ENCODE data around the gene VEPH1.

VEPH1 gene

DNA sequence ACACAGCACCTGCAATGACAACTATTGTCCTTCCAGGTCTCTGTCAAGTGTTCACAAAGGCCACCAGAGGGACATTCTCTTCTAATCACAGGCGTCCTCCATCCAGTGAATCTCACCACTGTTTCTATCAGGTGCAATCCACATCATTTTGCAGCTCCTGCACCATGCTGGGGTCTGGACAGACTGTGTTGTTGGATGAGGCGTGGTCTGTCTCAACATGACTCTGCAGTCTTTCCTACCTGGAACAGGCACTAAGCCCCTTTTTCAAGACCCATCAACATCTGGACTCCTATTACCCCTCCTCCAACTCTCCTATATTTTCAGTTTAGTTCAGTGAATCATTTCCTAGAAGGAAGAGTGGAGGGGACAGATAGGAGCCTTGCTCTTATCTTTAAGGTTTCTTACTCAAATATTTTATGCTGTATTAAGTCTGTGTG, 31.5 kb upstream of the VEPH1 start:
- no peaks in the 10 kb centered on the region for H3K79me2 ChIP-seq (ENCODE audit: insufficient read depth, low read length)
- H3K4me2 ChIP-seq (ENCODE audit: low read depth, low read length, poor library complexity, severe bottlenecking), result no peak overlapping the region
- H3K27me3 ChIP-seq (ENCODE audit: low read length), result no peaks in the 10 kb centered on the region
- no peak overlapping the region for H2AFZ ChIP-seq (ENCODE audit: low read depth, low read length, severe bottlenecking)
- H3K9me3 ChIP-seq (ENCODE audit: insufficient read depth, low read length), result no peaks in the 10 kb centered on the region
- H3K36me3 ChIP-seq (ENCODE audit: low read length), result no peaks in the 10 kb centered on the region
- no peak overlapping the region for H3K9ac ChIP-seq (ENCODE audit: low read length)
- no peaks in the 10 kb centered on the region for H4K20me1 ChIP-seq (ENCODE audit: low read depth, low read length)
- no peak overlapping the region for H3K27ac ChIP-seq (ENCODE audit: low read depth, low read length)
- no peak overlapping the region for H3K4me3 ChIP-seq (ENCODE audit: insufficient read depth, low read length, poor library complexity, severe bottlenecking)
- H3K9me2 ChIP-seq (replicated peaks; ENCODE audit: insufficient read depth, low read length), result no peaks in the 10 kb centered on the region
- no peak for TF ChIP-seq EZH2phosphoT487 (conservative IDR thresholded peaks at IDR 0.05; ENCODE audit: low read length)
- TF ChIP-seq, protein P1, sequence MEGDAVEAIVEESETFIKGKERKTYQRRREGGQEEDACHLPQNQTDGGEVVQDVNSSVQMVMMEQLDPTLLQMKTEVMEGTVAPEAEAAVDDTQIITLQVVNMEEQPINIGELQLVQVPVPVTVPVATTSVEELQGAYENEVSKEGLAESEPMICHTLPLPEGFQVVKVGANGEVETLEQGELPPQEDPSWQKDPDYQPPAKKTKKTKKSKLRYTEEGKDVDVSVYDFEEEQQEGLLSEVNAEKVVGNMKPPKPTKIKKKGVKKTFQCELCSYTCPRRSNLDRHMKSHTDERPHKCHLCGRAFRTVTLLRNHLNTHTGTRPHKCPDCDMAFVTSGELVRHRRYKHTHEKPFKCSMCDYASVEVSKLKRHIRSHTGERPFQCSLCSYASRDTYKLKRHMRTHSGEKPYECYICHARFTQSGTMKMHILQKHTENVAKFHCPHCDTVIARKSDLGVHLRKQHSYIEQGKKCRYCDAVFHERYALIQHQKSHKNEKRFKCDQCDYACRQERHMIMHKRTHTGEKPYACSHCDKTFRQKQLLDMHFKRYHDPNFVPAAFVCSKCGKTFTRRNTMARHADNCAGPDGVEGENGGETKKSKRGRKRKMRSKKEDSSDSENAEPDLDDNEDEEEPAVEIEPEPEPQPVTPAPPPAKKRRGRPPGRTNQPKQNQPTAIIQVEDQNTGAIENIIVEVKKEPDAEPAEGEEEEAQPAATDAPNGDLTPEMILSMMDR (IDR thresholded peaks at IDR 0.05; ENCODE audit: insufficient read depth, low read length, poor library complexity, severe bottlenecking), result no peak
- no peaks in the 10 kb centered on the region for H3F3A ChIP-seq (ENCODE audit: insufficient read depth)

GRCh38 chr3:157533298-157534070, 30.3 kb upstream of the VEPH1 start:
- no peak overlapping the region for H3K4me3 ChIP-seq (ENCODE audit: insufficient read depth, low read length, poor library complexity, severe bottlenecking)
- no peaks in the 10 kb centered on the region for H3K36me3 ChIP-seq (ENCODE audit: low read length)
- H2AFZ ChIP-seq (ENCODE audit: low read depth, low read length, severe bottlenecking), result no peak overlapping the region
- H3F3A ChIP-seq (ENCODE audit: insufficient read depth), result no peaks in the 10 kb centered on the region
- no peak overlapping the region for H3K27ac ChIP-seq (ENCODE audit: low read depth, low read length)
- H3K27me3 ChIP-seq (ENCODE audit: low read length), result no peaks in the 10 kb centered on the region
- H3K9me3 ChIP-seq (ENCODE audit: insufficient read depth, low read length), result no peaks in the 10 kb centered on the region
- no peaks in the 10 kb centered on the region for H4K20me1 ChIP-seq (ENCODE audit: low read depth, low read length)
- H3K9ac ChIP-seq (ENCODE audit: low read length), result no peak overlapping the region
- TF ChIP-seq, protein P1 (IDR thresholded peaks at IDR 0.05; ENCODE audit: insufficient read depth, low read length, poor library complexity, severe bottlenecking), result no peak
- TF ChIP-seq EZH2phosphoT487 (conservative IDR thresholded peaks at IDR 0.05; ENCODE audit: low read length), result no peak
- H3K79me2 ChIP-seq (ENCODE audit: insufficient read depth, low read length), result no peaks in the 10 kb centered on the region
- H3K9me2 ChIP-seq (replicated peaks; ENCODE audit: insufficient read depth, low read length), result no peaks in the 10 kb centered on the region
- H3K4me2 ChIP-seq (ENCODE audit: low read depth, low read length, poor library complexity, severe bottlenecking), result no peak overlapping the region

DNA sequence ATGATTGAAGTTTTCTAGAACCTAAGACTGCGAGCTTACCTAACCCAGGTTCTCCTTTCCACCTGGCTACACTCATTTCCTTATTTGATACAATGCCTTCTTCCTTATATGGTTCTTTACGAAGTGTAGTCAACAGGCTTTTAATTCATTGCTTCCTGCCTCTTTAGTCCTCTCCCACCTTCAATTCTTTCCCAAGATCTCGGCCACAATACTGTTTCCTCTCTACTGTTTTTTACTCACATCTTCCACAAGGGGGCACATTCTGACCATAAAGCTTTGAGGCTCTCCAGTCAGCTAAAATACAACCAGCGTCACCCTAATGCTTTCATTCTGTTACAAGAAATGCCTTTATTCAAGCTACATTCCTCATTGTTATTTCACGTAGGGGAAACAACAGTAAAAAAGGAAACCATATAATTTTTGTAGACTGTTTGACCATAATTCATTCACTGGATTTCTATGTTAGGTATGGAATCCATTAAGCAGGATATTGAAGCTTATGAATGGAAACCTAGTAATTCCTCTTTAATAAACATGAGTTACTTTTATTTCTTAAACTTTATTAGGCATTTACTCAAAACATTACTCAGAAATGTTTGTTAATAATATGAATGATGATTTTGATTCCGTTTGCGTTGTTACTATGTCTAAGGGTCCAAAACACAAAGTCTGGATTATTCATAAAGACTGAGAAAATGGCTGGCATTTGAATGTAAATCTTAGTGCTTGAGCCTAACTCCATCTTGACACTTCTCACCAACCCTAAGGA, 29.5 kb upstream of the VEPH1 start:
- Histone ChIP-seq H3K27me3 (ENCODE audit: low read length) (no peaks in the 10 kb centered on the region), H4K20me1 (ENCODE audit: low read depth, low read length) (no peaks in the 10 kb centered on the region), H3K4me2 (ENCODE audit: low read depth, low read length, poor library complexity, severe bottlenecking) (no peak overlapping the region), H3K9me2 (replicated peaks; ENCODE audit: insufficient read depth, low read length) (no peaks in the 10 kb centered on the region), H3K4me3 (ENCODE audit: insufficient read depth, low read length, poor library complexity, severe bottlenecking) (no peak overlapping the region), H2AFZ (ENCODE audit: low read depth, low read length, severe bottlenecking) (no peak overlapping the region), H3F3A (ENCODE audit: insufficient read depth) (no peaks in the 10 kb centered on the region), H3K9ac (ENCODE audit: low read length) (no peak overlapping the region), H3K27ac (ENCODE audit: low read depth, low read length) (no peak overlapping the region), H3K79me2 (ENCODE audit: insufficient read depth, low read length) (no peaks in the 10 kb centered on the region), H3K36me3 (ENCODE audit: low read length) (no peaks in the 10 kb centered on the region), H3K9me3 (ENCODE audit: insufficient read depth, low read length) (no peaks in the 10 kb centered on the region)
- TF ChIP-seq, protein P1 (IDR thresholded peaks at IDR 0.05; ENCODE audit: insufficient read depth, low read length, poor library complexity, severe bottlenecking), result peak; percentile 73
- TF ChIP-seq EZH2phosphoT487 (conservative IDR thresholded peaks at IDR 0.05; ENCODE audit: low read length), result no peak

Data from SU-DHL-6 (cell line).